Measurements from ENCODE around the gene CST3.

GRCh38 chr20:23655491-23656211 is 17.9 kb upstream of the CST3 start:
- TF ChIP-seq EZH2 (IDR thresholded peaks at IDR 0.05; ENCODE audit: insufficient read depth, poor library complexity, severe bottlenecking) (no peak), EZH2phosphoT487 (IDR thresholded peaks at IDR 0.05; ENCODE audit: insufficient read depth, low read depth) (no peak)

Measured in GM23248 (cell line).